Measurements from ENCODE around the gene MCC.

The MCC gene

GRCh38 chr5:113164021-113164420 is 324.2 kb downstream of the MCC start:
- no peak for DNase-seq

DNA sequence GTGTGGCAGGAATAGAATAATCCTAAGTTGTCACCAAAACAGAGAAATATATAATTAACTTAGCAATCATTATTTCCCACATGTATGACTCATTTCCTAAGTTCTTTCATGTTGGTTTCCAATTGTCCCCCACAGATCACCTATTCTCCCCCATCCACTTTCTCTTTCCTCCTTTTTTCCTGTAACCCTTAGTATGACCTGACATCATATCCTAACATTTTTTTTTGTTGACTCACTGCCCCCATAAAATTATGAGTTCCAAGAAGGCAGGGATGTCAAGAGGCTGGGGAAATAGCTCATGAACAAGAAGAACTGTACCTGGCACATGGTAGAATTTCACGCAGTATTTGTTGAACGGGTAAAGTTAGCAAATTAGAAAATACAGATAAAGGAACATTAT is 324.9 kb downstream of the MCC start:
- no peak for DNase-seq

DNA sequence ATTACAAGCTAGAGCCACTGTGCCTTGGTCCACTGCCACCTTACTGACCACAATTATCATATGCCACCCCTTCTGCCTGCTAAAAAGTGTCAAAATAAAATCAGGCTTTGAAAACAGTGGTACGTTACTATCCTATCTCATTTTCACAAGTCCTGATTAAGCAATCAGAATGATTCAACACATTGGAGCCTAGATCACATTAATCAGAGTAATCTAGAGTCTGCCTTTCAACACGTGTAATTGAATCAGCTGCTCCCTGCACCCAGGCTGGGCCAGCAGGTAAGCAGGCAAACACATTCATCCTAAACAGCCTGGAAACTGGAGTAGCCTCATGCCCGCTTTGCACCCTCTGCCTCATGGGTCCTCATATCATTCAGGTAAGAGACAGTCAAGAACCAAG is 325.5 kb downstream of the MCC start:
- DNase-seq: no peak

DNA sequence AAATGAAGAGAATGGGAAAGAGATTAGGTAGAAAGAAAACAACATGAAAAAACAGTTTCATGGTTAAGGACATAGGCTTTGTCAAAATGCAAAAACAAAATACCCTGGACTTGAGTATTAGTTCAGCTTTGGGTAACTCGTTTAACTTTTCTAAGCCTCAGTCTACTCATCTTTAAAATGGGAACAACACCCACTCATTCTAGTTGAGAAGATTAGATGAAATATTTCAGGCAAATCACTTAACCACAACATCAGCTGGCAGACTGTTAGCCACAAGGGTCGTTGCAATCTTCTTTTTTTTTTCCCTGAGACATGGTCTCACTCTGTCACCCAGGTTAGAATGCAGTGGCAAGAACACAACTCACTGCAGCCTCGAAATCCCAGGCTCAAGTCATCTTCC is 326.0 kb downstream of the MCC start:
- no peak for DNase-seq

- no peak for DNase-seq
Measured at GRCh38 chr5:113161806-113162205, 326.4 kb downstream of the MCC start.

DNA sequence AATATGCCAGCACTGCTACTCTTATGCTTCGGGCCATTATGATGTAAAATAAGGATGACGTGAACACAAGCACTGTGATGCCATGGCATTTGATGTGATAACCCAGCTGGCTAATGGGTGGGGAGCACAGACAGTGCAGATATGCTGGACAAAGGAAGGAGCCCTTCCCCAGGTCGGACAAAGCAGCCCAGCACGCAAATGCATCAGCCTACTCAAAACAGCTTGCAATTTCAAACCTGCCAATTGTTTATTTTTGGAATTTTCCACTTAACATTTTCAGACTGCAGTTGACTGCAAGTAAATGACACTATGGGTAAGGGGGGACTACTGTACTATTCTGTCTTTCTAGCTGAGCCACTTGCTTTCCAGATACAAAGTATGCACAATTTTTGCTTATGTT is 330.4 kb downstream of the MCC start:
- DNase-seq: no peak

GRCh38 chr5:113156271-113156877 is 331.9 kb downstream of the MCC start:
- DNase-seq: no peak

- DNase-seq: no peak
Measured at GRCh38 chr5:113153512-113154097, 334.6 kb downstream of the MCC start.

- no peak for DNase-seq
Measured at GRCh38 chr5:113152380-113152740, 335.9 kb downstream of the MCC start.

DNA sequence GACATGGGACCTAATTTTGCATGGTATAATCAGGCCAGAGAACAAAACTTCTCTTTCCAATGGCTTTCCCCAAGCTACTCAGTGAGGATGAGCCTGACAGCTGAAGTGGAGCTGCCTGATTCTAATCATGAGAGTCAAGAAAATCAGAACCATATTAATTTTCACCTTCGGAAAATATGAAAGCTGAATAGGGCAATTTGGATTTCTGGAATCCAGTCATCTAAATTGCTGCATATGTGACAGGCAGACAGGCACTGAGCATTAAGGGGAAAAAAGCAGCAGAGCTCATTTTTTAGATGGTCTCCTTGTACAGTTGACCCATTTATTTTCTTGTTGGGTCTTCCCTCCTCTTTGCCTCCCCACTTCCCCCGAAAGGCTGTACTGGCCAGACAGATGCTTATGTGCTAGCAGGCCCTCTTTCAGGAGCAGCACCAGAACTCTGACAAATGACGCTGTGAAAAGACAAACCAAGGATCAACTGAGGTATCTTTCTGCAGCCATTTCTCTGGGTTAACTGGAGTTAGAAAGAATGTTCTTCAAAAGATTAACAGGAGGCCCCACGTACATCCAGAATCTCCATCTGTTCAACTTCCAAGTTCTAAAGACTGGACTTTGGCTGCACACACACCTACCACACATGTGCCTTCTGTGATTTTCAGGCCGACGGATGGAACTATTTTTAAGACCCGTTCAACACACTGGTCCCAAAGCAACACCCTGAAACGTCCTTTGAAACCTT is 336.4 kb downstream of the MCC start:
- DNase-seq: no peak

GRCh38 chr5:113150821-113151220 is 337.4 kb downstream of the MCC start:
- DNase-seq: no peak

DNA sequence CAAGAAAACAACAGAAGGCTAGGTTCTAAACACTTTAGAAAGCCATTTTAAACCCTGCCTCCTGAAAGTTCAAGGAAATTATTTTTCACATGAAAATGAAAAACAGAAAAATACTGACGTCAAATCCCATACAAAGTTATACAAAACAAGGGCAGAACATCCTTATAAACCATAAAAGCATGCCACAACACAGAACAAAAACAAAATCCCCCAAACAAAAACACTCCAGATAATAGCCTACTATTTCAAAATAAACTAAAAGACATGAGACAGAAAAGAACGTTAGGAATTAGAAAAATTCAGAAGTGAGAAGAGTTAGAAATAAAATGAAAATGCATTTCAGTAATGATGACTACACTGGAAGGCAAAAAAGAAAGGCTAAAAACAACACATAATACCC is 338.0 kb downstream of the MCC start:
- DNase-seq: no peak

GRCh38 chr5:113147537-113147936 is 340.7 kb downstream of the MCC start:
- no peak for DNase-seq

DNA sequence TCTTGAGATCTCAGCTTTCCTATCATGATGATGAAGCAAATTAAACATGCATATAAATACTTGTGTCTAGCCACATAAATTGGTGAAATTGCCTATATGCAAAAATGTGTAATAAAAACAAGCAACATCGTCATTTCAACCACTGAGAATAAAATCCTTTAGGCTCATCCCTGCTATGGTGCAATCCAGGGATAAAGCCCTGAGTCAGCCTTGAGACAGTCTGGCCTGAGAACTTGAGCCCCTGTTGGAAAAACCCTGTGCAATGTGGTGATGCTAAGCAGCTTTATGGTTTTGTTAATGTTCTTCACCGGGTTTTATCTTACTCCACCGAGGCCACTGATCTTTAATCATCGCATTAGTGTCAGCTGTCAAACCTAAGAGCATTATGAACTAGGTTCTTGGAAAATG is 341.1 kb downstream of the MCC start:
- no peak for DNase-seq

GRCh38 chr5:113145757-113146387 is 342.4 kb downstream of the MCC start:
- DNase-seq: no peak

DNA sequence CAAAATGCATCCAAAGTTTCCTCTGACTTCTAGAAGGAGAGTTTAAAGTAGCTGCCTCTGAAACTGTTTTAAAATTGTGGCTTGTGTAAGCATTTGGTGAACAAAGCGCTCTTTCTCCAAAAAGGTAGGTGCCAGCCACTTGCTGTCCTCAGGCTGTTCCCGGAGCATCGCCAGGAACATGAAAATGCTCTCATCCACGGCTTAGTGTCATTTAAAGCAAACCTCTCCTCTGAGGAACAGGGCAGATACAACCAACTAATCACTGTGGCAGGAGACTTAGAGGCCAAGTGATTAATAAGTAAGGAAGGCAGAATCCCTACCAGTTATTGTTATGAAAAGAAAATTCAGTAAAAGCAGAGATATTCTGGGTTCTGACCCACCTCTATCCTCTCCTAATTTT is 346.1 kb downstream of the MCC start:
- DNase-seq: no peak

DNA sequence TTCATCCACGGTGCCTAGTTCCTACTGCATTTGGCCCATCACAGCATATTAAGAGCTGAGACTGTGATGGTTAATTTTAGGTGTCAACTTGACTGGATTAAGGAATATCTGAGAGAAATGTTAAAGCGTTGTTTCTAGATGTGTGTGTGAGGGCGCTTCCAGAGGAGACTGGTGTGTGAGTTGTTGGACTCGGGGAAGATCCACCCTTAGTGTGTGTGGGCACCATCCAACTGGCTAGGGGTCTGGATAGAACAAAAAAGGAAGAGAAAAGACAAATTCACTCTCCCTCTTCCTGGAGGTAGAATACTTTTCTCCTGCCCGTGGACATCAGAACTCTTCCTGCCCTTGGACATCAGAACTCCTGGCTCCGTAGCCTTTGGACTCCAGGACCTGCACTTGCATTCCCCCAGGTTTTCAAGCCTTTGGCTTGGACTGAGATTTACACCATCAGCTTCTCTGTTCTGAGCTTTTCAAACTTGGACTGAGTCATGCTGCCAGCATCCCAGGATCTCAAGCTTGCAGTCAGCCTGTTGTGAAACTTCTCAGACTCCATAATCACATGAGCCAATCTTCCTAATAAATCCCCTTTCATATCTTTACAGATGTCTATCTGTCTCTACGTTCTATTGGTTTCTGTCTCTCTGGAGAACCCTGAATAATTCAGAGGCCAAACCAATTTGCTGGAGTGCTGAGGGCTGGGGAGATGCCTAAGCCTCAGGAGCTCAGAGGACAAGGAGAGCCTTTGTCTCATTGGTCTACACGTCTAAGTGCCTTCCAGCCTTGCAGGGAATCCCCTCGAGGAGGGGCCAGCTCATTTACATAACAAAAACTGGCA is 347.2 kb downstream of the MCC start:
- DNase-seq: no peak

GRCh38 chr5:113133211-113133975 is 354.9 kb downstream of the MCC start:
- no peak for DNase-seq

DNA sequence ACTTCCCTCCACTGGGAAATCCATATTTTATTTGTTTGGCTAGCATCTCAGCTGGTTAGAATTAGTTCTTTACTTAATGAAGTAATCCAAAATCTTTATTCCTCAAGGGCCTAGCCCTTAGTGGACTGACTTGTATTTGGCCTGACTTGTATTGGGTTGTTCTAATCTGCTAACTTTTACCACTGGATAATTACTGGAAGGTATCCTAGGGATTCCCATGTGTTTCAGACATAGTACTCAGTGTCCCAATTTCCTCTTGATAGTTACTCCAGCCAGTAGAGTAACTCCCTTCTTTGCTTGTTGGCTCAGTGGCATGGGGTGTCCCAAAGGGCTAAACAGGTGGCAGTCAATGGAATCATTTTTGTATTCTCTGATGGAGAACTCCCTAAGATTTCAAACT is 355.7 kb downstream of the MCC start:
- DNase-seq: no peak

- DNase-seq: no peak
Measured at GRCh38 chr5:113128641-113129330, 359.5 kb downstream of the MCC start.

DNA sequence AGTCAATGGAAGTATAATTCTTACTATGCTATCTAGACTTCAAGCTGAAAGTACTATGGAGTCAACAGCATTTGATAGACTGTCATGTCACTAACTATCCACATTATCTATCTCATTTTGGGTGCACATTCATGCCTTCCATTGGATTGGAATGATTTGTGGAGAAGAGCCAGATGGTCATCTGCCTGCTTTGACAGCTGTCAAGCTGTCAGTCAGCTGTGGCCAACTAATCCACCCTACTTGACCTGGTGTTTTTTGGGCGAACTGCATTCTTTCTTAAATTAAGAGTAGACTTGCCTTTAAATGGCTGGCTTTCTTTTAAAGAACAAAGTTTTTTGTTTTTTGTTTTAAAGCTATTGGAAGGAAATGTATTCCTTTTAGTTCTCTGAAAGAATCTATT is 360.2 kb downstream of the MCC start:
- no peak for DNase-seq

- no peak for DNase-seq
Measured at GRCh38 chr5:113127021-113127420, 361.2 kb downstream of the MCC start.
